ENCODE data around the gene ASXL3.

Gene ASXL3

GRCh38 chr18:33677891-33678290 is 99.9 kb downstream of the ASXL3 start:
- Histone ChIP-seq H3K4me3 (ENCODE audit: insufficient read depth in 1 of 2, low read depth in 1 of 2, low read length in 2 of 2) (no peak overlapping the region), H3K27me3 (ENCODE audit: control insufficient read depth in 1 of 2, insufficient read depth in 1 of 2, low read length in 2 of 2) (no peaks in the 10 kb centered on the region), H3K4me1 (ENCODE audit: control insufficient read depth, insufficient read depth, low read depth, low read length) (no peaks in the 10 kb centered on the region), H2BK120ac (ENCODE audit: low read depth, low read length) (no peak overlapping the region), H2AK5ac (ENCODE audit: low read length, severe bottlenecking) (no peak overlapping the region), H3K79me1 (replicated peaks; ENCODE audit: low read length, poor library complexity, severe bottlenecking) (no peaks in the 10 kb centered on the region), H3K36me3 (ENCODE audit: control insufficient read depth in 1 of 2, insufficient read depth in 2 of 2, low read depth in 1 of 2, low read length in 2 of 2) (no peaks in the 10 kb centered on the region), H3K4me2 (ENCODE audit: low read length, poor library complexity, severe bottlenecking) (no peak overlapping the region), H4K91ac (ENCODE audit: low read length) (no peak overlapping the region), H2BK12ac (ENCODE audit: low read length in 2 of 2) (no peak overlapping the region), H2BK15ac (ENCODE audit: low read depth, poor library complexity, severe bottlenecking) (no peak overlapping the region), H3K23ac (ENCODE audit: low read length in 2 of 2) (no peak overlapping the region), H2AFZ (ENCODE audit: low read depth, low read length) (no peak overlapping the region), H3K27ac (ENCODE audit: low read length, poor library complexity, severe bottlenecking) (no peak overlapping the region), H3K9me3 (ENCODE audit: control insufficient read depth, low read length) (no peaks in the 10 kb centered on the region), H2BK5ac (ENCODE audit: low read depth, low read length, poor library complexity, severe bottlenecking) (no peak overlapping the region), H3K9ac (ENCODE audit: low read length) (no peak overlapping the region), H4K8ac (ENCODE audit: low read length) (no peak overlapping the region), H3K18ac (ENCODE audit: low read depth in 1 of 2, low read length in 2 of 2) (no peak overlapping the region), H3K4ac (ENCODE audit: low read depth in 1 of 2, low read length in 2 of 2) (no peak overlapping the region), H3K14ac (ENCODE audit: low read length in 2 of 2) (no peak overlapping the region)
- WGBS = no CpG with 5 or more reads among the region's 2 CpGs
- DNase-seq = no peak

GRCh38 chr18:33682436-33682835 is 104.4 kb downstream of the ASXL3 start:
- Histone ChIP-seq H4K91ac (ENCODE audit: low read length) (no peak overlapping the region), H3K4me2 (ENCODE audit: low read length, poor library complexity, severe bottlenecking) (no peak overlapping the region), H3K4ac (ENCODE audit: low read depth in 1 of 2, low read length in 2 of 2) (no peak overlapping the region), H3K79me1 (replicated peaks; ENCODE audit: low read length, poor library complexity, severe bottlenecking) (no peaks in the 10 kb centered on the region), H2BK15ac (ENCODE audit: low read depth, poor library complexity, severe bottlenecking) (no peak overlapping the region), H3K9ac (ENCODE audit: low read length) (no peak overlapping the region), H3K4me1 (ENCODE audit: control insufficient read depth, insufficient read depth, low read depth, low read length) (no peaks in the 10 kb centered on the region), H3K4me3 (ENCODE audit: insufficient read depth in 1 of 2, low read depth in 1 of 2, low read length in 2 of 2) (no peak overlapping the region), H2AFZ (ENCODE audit: low read depth, low read length) (no peak overlapping the region), H2BK12ac (ENCODE audit: low read length in 2 of 2) (no peak overlapping the region), H3K27me3 (ENCODE audit: control insufficient read depth in 1 of 2, insufficient read depth in 1 of 2, low read length in 2 of 2) (no peaks in the 10 kb centered on the region), H2BK5ac (ENCODE audit: low read depth, low read length, poor library complexity, severe bottlenecking) (no peak overlapping the region), H3K27ac (ENCODE audit: low read length, poor library complexity, severe bottlenecking) (no peak overlapping the region), H3K36me3 (ENCODE audit: control insufficient read depth in 1 of 2, insufficient read depth in 2 of 2, low read depth in 1 of 2, low read length in 2 of 2) (no peaks in the 10 kb centered on the region), H3K9me3 (ENCODE audit: control insufficient read depth, low read length) (no peaks in the 10 kb centered on the region), H3K14ac (ENCODE audit: low read length in 2 of 2) (no peak overlapping the region), H4K8ac (ENCODE audit: low read length) (no peak overlapping the region), H3K23ac (ENCODE audit: low read length in 2 of 2) (no peak overlapping the region), H2BK120ac (ENCODE audit: low read depth, low read length) (no peak overlapping the region), H2AK5ac (ENCODE audit: low read length, severe bottlenecking) (no peak overlapping the region), H3K18ac (ENCODE audit: low read depth in 1 of 2, low read length in 2 of 2) (no peak overlapping the region)
- WGBS = 98% methylated on average over 6 of the region's 6 CpGs
- DNase-seq = no peak

GRCh38 chr18:33694593-33694992 is 116.6 kb downstream of the ASXL3 start:
- no peak overlapping the region for H3K4ac ChIP-seq (ENCODE audit: low read depth in 1 of 2, low read length in 2 of 2)
- no peak overlapping the region for H3K4me2 ChIP-seq (ENCODE audit: low read length, poor library complexity, severe bottlenecking)
- H3K27ac ChIP-seq (ENCODE audit: low read length, poor library complexity, severe bottlenecking) = no peak overlapping the region
- H3K14ac ChIP-seq (ENCODE audit: low read length in 2 of 2) = no peak overlapping the region
- DNase-seq = no peak
- WGBS = 100% methylated on average over 1 of the region's 2 CpGs
- no peak overlapping the region for H4K91ac ChIP-seq (ENCODE audit: low read length)
- no peak overlapping the region for H2AK5ac ChIP-seq (ENCODE audit: low read length, severe bottlenecking)
- no peak overlapping the region for H4K8ac ChIP-seq (ENCODE audit: low read length)
- no peak overlapping the region for H3K4me3 ChIP-seq (ENCODE audit: insufficient read depth in 1 of 2, low read depth in 1 of 2, low read length in 2 of 2)
- H3K36me3 ChIP-seq (ENCODE audit: control insufficient read depth in 1 of 2, insufficient read depth in 2 of 2, low read depth in 1 of 2, low read length in 2 of 2) = no peaks in the 10 kb centered on the region
- no peaks in the 10 kb centered on the region for H3K9me3 ChIP-seq (ENCODE audit: control insufficient read depth, low read length)
- H2BK12ac ChIP-seq (ENCODE audit: low read length in 2 of 2) = no peak overlapping the region
- H2BK5ac ChIP-seq (ENCODE audit: low read depth, low read length, poor library complexity, severe bottlenecking) = no peak overlapping the region
- no peak overlapping the region for H2AFZ ChIP-seq (ENCODE audit: low read depth, low read length)
- no peaks in the 10 kb centered on the region for H3K4me1 ChIP-seq (ENCODE audit: control insufficient read depth, insufficient read depth, low read depth, low read length)
- no peak overlapping the region for H2BK120ac ChIP-seq (ENCODE audit: low read depth, low read length)
- no peaks in the 10 kb centered on the region for H3K79me1 ChIP-seq (replicated peaks; ENCODE audit: low read length, poor library complexity, severe bottlenecking)
- H3K27me3 ChIP-seq (ENCODE audit: control insufficient read depth in 1 of 2, insufficient read depth in 1 of 2, low read length in 2 of 2) = no peaks in the 10 kb centered on the region
- no peak overlapping the region for H3K23ac ChIP-seq (ENCODE audit: low read length in 2 of 2)
- H3K9ac ChIP-seq (ENCODE audit: low read length) = no peak overlapping the region
- no peak overlapping the region for H2BK15ac ChIP-seq (ENCODE audit: low read depth, poor library complexity, severe bottlenecking)
- no peak overlapping the region for H3K18ac ChIP-seq (ENCODE audit: low read depth in 1 of 2, low read length in 2 of 2)

GRCh38 chr18:33696332-33697162 is 118.5 kb downstream of the ASXL3 start:
- Histone ChIP-seq H3K4me1 (ENCODE audit: control insufficient read depth, insufficient read depth, low read depth, low read length) (no peaks in the 10 kb centered on the region), H3K9me3 (ENCODE audit: control insufficient read depth, low read length) (no peaks in the 10 kb centered on the region), H4K91ac (ENCODE audit: low read length) (no peak overlapping the region), H3K27me3 (ENCODE audit: control insufficient read depth in 1 of 2, insufficient read depth in 1 of 2, low read length in 2 of 2) (no peaks in the 10 kb centered on the region), H3K4me3 (ENCODE audit: insufficient read depth in 1 of 2, low read depth in 1 of 2, low read length in 2 of 2) (no peak overlapping the region), H3K4me2 (ENCODE audit: low read length, poor library complexity, severe bottlenecking) (no peak overlapping the region), H2AK5ac (ENCODE audit: low read length, severe bottlenecking) (no peak overlapping the region), H3K79me1 (replicated peaks; ENCODE audit: low read length, poor library complexity, severe bottlenecking) (no peaks in the 10 kb centered on the region), H3K14ac (ENCODE audit: low read length in 2 of 2) (no peak overlapping the region), H2BK120ac (ENCODE audit: low read depth, low read length) (no peak overlapping the region), H3K36me3 (ENCODE audit: control insufficient read depth in 1 of 2, insufficient read depth in 2 of 2, low read depth in 1 of 2, low read length in 2 of 2) (no peaks in the 10 kb centered on the region), H3K18ac (ENCODE audit: low read depth in 1 of 2, low read length in 2 of 2) (no peak overlapping the region), H3K9ac (ENCODE audit: low read length) (no peak overlapping the region), H3K27ac (ENCODE audit: low read length, poor library complexity, severe bottlenecking) (no peak overlapping the region), H4K8ac (ENCODE audit: low read length) (no peak overlapping the region), H2BK12ac (ENCODE audit: low read length in 2 of 2) (no peak overlapping the region), H2BK5ac (ENCODE audit: low read depth, low read length, poor library complexity, severe bottlenecking) (no peak overlapping the region), H2AFZ (ENCODE audit: low read depth, low read length) (peak overlapping the region; percentile 51), H3K4ac (ENCODE audit: low read depth in 1 of 2, low read length in 2 of 2) (no peak overlapping the region), H3K23ac (ENCODE audit: low read length in 2 of 2) (no peak overlapping the region), H2BK15ac (ENCODE audit: low read depth, poor library complexity, severe bottlenecking) (no peak overlapping the region)
- no peak for DNase-seq
- WGBS = 69% methylated on average over 3 of the region's 3 CpGs

All from mesenchymal stem cell (in vitro differentiated cells and primary cell).